Osteoblast (primary cell): Measurements from ENCODE around the gene ORMDL3. TPM values are rescaled to one million over a fixed set of nuclear protein-coding genes. Genes with fewer than 3 reads are reported as not detected.

ENCODE experiments used
- DNase-seq: peaks from one replicate; pipeline ENCODE4 v3.0.0; 2011; ENCODE audit warnings: low spot score, mixed read lengths; ENCODE audit not compliant: insufficient read length; ENCODE audit errors: missing footprints
- H2AFZ ChIP-seq: 2 replicates; pipeline ENCODE4 v1.6.0; 2011; ENCODE audit warnings: mild to moderate bottlenecking, low read length
- H3K27ac ChIP-seq: 2 replicates; pipeline ENCODE4 v1.5.1; 2011; ENCODE audit warnings: mild to moderate bottlenecking, low read depth, low read length, moderate library complexity
- H3K27me3 ChIP-seq: 2 replicates; pipeline ENCODE4 v1.6.0; 2012; ENCODE audit warnings: mild to moderate bottlenecking, control low read depth, inconsistent platforms, low read length, moderate library complexity; ENCODE audit not compliant: insufficient read depth
- H3K36me3 ChIP-seq: 2 replicates; pipeline ENCODE4 v1.5.1; 2011; ENCODE audit warnings: mild to moderate bottlenecking, low read length, control low read depth, moderate library complexity; ENCODE audit not compliant: insufficient read depth
- H3K4me1 ChIP-seq: 2 replicates; pipeline ENCODE4 v1.5.1; 2011; ENCODE audit warnings: mild to moderate bottlenecking, low read length, control low read depth, moderate library complexity; ENCODE audit not compliant: insufficient read depth
- H3K4me2 ChIP-seq: 2 replicates; pipeline ENCODE4 v1.6.0; 2011; ENCODE audit warnings: mild to moderate bottlenecking, low read length; ENCODE audit not compliant: insufficient read depth
- H3K4me3 ChIP-seq: fragments of 200-600 bp; sonication (generic); 3 replicates; pipeline ENCODE4 v1.5.1; 2012; ENCODE audit warnings: mild to moderate bottlenecking, low read length, inconsistent platforms; ENCODE audit not compliant: insufficient read depth
- H3K79me2 ChIP-seq: 2 replicates; pipeline ENCODE4 v1.6.0; 2012; ENCODE audit warnings: mild to moderate bottlenecking, low read length, control low read depth, inconsistent platforms; ENCODE audit not compliant: insufficient read depth
- H3K9me3 ChIP-seq: 2 replicates; pipeline ENCODE4 v1.5.1; 2011; ENCODE audit warnings: low read depth, low read length, control low read depth
- H4K20me1 ChIP-seq: 2 replicates; pipeline ENCODE4 v1.6.0; 2012; ENCODE audit warnings: mild to moderate bottlenecking, low read length, control low read depth; ENCODE audit not compliant: insufficient read depth
- CTCF ChIP-seq: IDR thresholded peaks from 2 replicates; pipeline ENCODE4 v1.5.1; 2011; ENCODE audit warnings: mild to moderate bottlenecking, low read depth, low read length, moderate library complexity; ENCODE audit errors: extremely low read depth
- total RNA-seq: library from RNA; depleted of rRNA; stranded (reverse); fragments of >200 nt; gene quantifications from 2 replicates; pipeline ENCODE4 v1.2.3, GENCODE V29; 2012

The ORMDL3 gene
- total RNA-seq, 1 donor, result 39.8 TPM

DNA sequence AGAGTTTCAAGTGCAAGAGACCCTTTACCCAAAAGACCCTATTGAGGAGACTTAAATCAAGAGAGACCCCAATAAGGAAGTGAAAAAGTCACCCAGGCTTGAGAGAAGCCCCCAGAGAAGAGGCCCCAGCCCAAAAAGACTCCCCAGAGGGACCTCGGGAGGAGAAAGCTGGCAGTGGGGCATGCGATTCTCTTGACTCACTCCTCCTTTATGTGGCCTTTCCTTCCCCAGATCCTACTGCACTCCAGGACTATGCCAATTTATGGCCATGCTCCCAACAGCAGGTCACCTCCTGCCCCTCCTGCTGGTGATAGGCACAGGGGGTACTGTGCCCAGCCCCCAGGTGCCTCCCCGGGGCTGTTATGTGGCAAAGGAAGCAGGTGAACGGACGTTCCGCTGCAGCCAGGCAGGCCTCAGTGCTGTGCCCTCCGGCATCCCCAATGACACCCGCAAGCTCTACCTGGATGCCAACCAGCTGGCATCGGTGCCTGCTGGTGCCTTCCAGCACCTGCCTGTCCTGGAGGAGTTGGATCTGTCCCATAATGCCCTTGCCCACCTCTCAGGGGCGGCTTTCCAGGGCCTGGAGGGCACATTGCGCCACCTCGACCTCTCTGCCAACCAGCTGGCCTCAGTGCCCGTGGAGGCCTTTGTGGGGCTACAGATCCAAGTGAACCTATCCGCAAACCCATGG lies 16.4 kb upstream of the ORMDL3 start:
- Histone ChIP-seq H3K4me2 (no peak overlapping the region), H3K4me1 (peaks cover 11% of the 10 kb centered on the region), H3K27ac (no peak overlapping the region), H3K4me3 (no peak overlapping the region), H3K36me3 (no peaks in the 10 kb centered on the region), H4K20me1 (no peaks in the 10 kb centered on the region), H3K79me2 (no peaks in the 10 kb centered on the region), H2AFZ (no peak overlapping the region), H3K9me3 (no peaks in the 10 kb centered on the region), H3K27me3 (peaks cover 3% of the 10 kb centered on the region)
- no peak for TF ChIP-seq CTCF
- DNase-seq, result peak; percentile 84

- Histone ChIP-seq H3K79me2 (no peaks in the 10 kb centered on the region), H3K27me3 (no peaks in the 10 kb centered on the region), H4K20me1 (no peaks in the 10 kb centered on the region), H3K4me2 (peak overlapping the region; percentile 74), H3K4me1 (peaks cover 17% of the 10 kb centered on the region), H3K9me3 (no peaks in the 10 kb centered on the region), H3K4me3 (peak overlapping the region; percentile 33), H3K36me3 (no peaks in the 10 kb centered on the region), H2AFZ (peak overlapping the region; percentile 71), H3K27ac (peak overlapping the region; percentile 94)
- peak; percentile 67 for TF ChIP-seq CTCF
- peak; percentile 98 for DNase-seq
Observed at GRCh38 chr17:39939588-39940419, 12.4 kb upstream of the ORMDL3 start.

GRCh38 chr17:39939106-39939505 lies 11.7 kb upstream of the ORMDL3 start:
- DNase-seq, result peak; percentile 81
- H2AFZ ChIP-seq, result no peak overlapping the region
- no peaks in the 10 kb centered on the region for H3K79me2 ChIP-seq

More at GRCh38 chr17:39939106-39939505, 11.7 kb upstream of the ORMDL3 start:
- H3K4me3 ChIP-seq, result no peak overlapping the region
- TF ChIP-seq CTCF, result no peak
- H4K20me1 ChIP-seq, result no peaks in the 10 kb centered on the region
- peak overlapping the region; percentile 94 for H3K27ac ChIP-seq
- H3K9me3 ChIP-seq, result no peaks in the 10 kb centered on the region
- H3K4me1 ChIP-seq, result peaks cover 17% of the 10 kb centered on the region
- H3K27me3 ChIP-seq, result no peaks in the 10 kb centered on the region
- H3K36me3 ChIP-seq, result no peaks in the 10 kb centered on the region
- H3K4me2 ChIP-seq, result peak overlapping the region; percentile 74
